ENCODE measurements around the gene UVSSA.

The UVSSA gene

DNA sequence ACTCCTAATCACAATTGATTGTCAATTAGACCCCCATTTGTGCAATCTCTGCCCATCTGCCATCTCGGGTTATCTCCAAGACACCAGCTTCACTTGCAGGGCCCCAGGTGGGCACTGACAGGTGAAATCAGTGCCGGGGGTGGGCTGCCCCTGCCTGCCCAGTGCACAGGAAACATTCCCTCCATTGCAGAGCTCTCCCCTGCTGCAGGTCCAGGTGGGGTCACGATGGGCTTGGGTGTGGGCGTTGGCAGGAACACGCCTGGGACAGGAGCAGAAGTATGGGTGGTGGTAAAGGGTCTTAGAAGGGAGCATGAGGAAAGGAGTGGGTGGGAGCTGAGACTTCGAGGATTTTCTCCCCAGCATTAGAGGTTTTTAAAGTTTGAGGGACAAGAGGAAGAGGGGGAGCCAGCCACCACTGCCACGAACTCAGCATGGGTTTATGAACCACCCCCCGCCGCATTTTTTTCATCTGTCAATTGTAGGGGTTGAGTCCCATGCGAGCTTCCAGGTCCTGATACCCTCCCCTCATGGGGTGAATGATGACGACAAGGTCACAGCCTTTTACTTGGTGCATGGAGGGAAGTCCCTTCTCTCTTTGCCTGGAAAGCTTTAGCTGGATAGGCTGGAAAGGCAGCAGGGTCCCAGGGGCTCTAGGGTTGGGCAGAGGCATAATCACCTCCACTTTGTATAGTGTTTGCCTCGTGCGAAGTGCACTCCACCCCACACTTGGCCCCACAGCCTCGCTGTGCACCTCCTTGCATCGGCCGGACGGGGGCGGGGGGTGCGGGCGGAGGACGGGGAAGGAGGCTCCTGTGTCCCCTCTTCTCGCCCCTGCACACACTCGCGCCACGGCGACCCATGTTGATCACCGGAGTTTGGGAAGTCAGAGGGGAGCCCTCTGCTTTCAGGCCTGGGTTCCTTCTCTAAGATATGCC lies 62.8 kb downstream of the UVSSA start:
- no peak for DNase-seq (ENCODE audit: low read depth)
- TF ChIP-seq CTCF (IDR thresholded peaks at IDR 0.05; ENCODE audit: control insufficient read depth, extremely low read depth, insufficient read depth) = no peak

DNA sequence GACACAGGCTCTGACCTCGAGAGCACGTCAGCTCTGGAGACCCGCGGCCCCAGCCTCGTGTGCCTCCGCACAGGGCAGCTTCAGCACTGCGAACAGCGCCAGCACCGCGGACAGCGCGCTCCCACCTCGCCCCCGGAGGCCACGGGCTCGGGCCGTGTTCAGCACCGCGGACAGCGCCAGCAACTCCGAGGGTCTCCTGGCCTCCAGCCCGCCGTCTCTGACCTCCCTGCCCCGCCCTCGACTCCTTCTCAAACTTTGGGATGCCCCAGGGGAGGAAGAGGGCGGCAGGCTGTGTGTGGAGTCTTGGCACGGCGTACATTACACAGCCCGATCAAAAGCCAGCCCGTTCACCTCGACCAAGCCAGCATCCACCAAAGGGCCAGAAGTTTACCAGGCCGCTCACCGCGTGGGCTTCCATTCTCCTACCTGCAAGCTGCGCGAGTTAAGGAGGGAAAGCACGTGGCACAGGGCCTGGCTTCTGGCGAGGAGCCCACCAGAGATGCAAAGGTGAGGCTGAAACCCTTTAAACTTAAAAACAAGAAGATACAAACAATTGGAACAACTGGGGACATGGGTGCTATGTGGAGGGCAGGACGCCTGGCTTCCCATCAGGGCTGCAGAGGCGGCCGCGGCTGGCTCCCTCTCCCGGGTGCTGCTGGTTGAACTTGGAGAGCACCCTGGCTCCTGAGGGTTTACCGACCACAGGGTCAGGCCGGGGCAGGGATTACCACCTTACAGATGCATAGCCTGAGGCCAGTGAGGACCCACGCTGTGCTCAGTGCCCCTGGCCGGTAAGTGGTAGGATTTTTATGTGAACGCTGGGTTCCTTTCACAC lies 63.7 kb downstream of the UVSSA start:
- DNase-seq (ENCODE audit: low read depth) = no peak
- no peak overlapping the region for H3K4me3 ChIP-seq (ENCODE audit: low read depth, low read length)
- TF ChIP-seq CTCF (IDR thresholded peaks at IDR 0.05; ENCODE audit: control insufficient read depth, extremely low read depth, insufficient read depth) = no peak

More for the DNA sequence above, 62.8 kb downstream of the UVSSA start:
- no peak overlapping the region for H3K4me3 ChIP-seq (ENCODE audit: low read depth, low read length)

GRCh38 chr4:1411436-1412375 lies 64.7 kb downstream of the UVSSA start:
- no peak for TF ChIP-seq CTCF (IDR thresholded peaks at IDR 0.05; ENCODE audit: control insufficient read depth, extremely low read depth, insufficient read depth)
- DNase-seq (ENCODE audit: low read depth) = no peak
- H3K4me3 ChIP-seq (ENCODE audit: low read depth, low read length) = no peak overlapping the region

DNA sequence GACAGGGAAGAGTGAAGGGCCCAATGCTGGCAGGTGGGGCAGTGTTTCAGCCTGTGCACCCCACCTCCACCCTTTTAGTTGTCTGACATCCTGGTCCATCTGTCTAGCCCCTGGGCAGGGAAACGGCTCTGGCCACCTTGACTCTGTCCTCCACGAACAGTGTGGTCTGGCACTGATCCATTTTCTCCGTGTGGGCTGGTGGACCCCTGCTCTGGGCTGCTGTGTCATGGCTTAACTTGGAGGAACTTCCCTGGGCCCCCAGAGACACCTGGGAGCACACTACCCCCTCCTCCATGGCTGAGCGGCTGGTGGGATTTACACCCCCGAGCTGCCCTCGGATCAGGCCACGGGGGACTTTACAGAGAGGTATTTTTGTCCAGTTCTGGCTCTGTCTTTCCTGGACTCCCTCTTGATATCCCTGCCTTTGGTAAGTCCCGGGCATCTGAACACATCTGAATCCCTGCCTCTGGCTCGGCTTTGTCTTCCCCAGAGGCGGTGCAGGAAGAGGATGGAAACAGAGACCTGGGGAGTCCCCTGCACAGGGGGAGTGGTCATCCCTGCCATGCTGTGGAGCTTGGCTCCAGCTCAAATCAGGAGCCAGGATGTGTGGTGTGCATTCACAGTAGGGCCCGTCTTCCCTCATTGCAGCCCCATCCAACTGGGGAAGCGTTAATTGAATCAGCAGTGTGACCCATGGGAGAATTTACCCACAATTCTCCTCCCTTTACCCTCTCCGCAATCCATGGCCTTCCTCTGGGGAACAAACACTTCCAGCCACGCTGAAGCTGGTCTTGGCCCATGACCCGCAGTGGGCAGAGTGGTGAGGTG lies 65.6 kb downstream of the UVSSA start:
- TF ChIP-seq CTCF (IDR thresholded peaks at IDR 0.05; ENCODE audit: control insufficient read depth, extremely low read depth, insufficient read depth) = no peak
- DNase-seq (ENCODE audit: low read depth) = no peak
- H3K4me3 ChIP-seq (ENCODE audit: low read depth, low read length) = no peak overlapping the region

DNA sequence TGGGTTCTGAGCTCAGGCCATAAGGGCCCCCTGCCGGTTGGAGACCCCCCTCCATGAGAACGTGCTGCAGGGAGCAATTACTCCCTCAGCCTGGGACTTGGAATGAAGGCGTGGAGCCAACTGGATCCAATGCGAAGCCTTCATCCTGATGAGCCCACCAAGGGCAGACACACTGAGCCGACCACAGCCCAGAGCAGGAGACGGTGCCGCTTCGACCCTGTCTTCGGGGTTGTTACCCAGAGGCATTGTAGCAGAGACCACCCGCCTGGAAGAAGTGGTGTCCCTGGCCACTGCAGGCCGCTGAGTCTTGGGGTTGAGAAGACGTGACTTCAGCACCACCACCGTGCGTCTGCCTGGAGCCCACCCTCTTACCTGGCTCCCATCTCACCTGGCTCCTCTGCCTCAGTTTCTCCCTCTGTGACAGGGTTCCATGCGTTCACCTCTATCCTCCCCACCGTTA lies 66.2 kb downstream of the UVSSA start:
- DNase-seq (ENCODE audit: low read depth) = no peak
- no peak for TF ChIP-seq CTCF (IDR thresholded peaks at IDR 0.05; ENCODE audit: control insufficient read depth, extremely low read depth, insufficient read depth)
- no peak overlapping the region for H3K4me3 ChIP-seq (ENCODE audit: low read depth, low read length)

Data from LNCaP clone FGC (cell line).